ENCODE measurements around the gene RAVER2.
"Not testable (repeated sequence)": the region's sequence is repeated elsewhere in the genome, so short reads cannot be mapped to it uniquely, and the experiment has no call there.

Gene RAVER2

DNA sequence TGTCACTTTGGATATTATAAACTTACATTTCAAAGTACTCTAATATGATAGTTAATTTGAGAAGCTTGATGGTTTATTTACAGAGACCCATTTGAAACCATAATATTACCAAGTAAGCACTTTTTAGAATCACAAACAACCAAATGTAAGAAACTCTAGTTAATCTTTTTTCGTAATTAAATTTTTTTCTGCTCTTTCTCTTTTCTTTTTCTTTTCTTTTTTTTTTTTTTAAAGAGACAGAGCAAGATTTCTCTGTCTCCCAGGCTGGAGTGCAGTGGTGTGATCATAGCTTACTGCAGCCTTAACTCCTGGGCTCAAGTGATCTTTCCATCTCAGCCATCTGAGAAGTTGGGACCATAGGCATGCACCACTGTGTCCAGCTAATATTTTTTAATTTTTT is 5.2 kb downstream of the RAVER2 start:
- no peak for DNase-seq

DNA sequence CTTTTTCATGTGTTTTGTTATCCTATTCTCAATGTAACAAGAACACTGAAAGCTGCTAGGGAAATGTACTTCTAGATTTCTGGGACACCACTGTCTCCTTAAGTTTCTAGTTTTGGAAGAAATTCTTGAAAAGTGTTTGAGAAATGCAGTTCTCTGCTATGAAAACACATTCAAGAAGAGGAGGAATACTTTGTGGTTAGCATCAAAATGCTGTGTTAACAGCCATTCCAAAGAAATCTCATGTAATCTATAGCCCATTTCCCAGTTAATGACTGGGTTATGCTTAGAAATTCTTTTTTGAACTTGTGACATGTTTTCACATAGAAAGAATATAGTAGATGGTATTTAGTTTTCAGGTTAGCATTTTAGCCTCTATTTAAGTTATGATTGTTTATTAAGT is 6.0 kb downstream of the RAVER2 start:
- no peak for DNase-seq

DNA sequence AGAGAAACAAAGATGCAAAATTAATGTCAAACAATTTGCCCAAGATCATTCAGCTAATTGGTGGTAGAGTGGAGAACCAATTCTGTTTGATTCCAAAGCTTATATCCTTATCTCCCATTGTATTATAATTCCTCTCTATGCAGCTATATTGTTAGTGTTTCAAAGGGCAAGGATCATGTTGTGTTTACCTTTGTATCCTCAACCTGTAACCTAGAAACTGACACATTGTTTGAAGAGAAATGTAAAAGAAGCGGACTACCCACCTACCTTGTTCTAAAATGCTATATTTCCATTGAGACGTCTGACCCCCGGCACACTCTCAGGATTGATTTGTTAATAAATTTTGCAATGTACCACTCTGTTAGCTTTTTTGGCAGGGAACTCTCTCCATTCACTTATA is 9.3 kb downstream of the RAVER2 start:
- DNase-seq: no peak

DNA sequence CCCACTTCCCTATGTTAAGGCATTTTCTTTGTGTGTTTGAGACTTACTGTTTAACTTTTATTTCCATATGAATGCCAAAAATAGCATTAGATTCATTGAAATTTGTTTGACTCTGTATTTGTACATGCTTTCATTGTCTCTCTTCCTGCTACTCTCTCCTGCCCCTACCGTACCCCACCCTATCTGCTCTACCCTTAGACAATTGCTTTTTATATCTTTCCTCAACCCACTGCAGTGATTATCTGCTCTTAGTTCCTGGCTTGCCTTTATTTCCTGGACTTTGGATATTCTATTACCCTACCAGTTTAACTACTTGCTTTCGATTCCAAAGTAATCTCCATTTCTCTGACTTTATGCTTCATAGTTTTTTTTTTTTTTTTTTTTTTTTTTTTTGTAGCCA is 10.5 kb downstream of the RAVER2 start:
- DNase-seq: no peak

DNA sequence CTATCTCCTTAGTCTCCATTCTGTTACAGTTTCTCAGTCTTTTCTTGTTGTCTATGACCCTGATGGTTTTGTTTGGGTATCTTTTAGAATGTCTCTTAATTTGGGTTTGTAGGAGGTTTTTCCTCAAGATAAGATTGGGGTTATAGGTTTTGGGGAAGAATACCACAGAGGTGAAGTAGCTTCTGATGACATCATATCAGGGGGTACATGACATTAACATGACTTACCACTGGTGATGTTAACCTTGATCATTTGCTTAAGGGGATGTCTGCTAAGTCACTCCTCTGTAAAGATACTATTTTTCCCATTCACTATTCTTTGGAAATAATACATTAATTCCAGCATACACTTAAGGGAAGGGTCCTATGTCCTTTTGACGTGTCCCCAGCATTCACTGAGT is 11.9 kb downstream of the RAVER2 start:
- no peak for DNase-seq

- DNase-seq: no peak
Measured at GRCh38 chr1:64757213-64757612, 12.3 kb downstream of the RAVER2 start.

DNA sequence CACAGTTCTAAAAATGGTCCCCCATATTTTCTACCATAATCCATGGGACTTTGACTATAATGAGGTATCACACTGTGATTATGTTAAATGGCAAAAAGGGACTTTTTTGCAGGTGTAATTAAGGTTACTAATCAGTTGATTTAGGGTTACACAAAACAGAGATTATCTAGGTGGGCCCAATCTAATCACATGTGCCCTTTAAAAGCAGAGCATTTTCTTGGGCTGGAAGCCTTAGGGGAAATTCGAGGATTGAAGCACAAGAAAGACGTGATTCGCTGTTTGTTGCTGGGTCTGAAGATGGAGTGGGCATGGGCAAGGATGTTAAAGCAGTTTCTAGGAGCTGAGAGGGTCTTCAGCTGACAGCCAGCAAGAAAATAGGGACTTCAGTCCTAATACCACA is 13.4 kb downstream of the RAVER2 start:
- DNase-seq: no peak

GRCh38 chr1:64759968-64760367 is 15.1 kb downstream of the RAVER2 start:
- DNase-seq: no peak

- DNase-seq: no peak
Measured at GRCh38 chr1:64765012-64765411, 20.1 kb downstream of the RAVER2 start.

DNA sequence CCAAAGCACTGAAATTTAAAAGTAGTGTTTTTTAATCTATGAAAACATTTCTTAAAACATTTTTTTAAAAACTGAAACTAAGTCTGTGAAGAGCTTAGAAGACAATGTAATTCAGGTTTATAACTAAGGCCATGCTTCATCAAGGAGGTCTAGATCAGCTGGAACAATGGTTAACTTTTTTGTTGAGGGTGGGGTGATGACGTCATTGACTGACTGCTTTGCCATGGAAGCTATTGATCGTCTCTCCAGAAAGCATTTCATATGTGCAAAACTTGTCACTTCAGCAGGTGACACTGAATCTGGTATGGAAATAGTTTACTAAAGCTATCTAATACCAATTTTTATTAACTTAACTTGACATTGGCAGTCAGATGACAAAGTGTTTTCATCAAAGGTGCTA is 21.0 kb downstream of the RAVER2 start:
- DNase-seq: no peak

DNA sequence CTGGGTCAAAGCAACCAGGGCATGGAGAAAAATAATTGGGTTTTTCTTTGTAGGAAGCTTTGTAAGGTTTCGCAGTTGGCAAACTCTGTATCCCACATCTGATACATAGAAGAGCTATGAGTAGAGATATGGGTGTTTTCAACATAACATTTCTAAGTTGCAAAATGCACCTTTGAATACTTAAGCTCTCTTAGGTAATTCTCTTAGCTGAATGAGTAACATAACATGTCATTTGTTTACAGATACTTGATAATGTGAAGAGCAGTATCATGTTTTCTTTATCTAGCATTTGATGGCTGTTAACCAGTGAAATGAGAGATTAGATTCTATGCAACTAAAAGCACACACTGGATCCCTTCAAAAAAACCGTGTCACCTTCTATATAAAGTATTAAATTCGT is 21.6 kb downstream of the RAVER2 start:
- DNase-seq: no peak

DNA sequence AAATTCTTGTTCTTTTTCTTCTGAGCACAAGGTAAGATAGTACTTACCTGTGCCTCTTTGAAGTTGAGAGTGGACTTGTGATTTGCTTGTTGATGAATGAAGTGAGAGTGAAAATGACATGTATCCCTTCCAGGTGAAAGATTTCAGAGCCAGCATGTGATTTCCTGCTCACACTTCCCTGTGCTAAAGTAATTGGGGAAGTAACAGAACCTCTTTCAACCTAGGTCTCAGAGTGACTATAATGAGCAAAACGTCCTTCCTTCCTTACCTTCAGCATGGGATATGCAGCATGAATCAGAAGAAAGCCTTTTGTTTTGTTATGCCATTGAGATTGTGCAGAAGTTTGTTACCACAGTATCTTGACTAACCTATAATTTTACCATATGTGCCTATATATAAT is 24.6 kb downstream of the RAVER2 start:
- DNase-seq: no peak

DNA sequence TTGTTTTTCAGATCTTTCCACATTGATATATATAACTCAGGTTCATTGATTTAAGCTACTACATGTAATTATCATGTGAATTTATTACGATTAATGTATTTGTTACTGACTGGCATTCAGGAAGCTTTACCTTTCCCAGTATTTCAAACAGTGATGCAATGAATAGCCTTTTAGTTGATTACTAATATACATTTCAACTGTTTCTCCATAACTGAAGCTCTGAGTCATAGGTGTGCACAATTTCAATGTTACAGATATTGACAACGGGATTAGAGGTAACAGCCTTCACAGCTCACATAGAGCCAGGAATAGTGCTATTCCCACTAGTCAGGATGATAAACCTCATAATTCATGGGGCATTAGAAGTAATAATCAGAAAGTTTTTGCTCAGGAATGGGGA is 25.1 kb downstream of the RAVER2 start:
- no peak for DNase-seq

DNA sequence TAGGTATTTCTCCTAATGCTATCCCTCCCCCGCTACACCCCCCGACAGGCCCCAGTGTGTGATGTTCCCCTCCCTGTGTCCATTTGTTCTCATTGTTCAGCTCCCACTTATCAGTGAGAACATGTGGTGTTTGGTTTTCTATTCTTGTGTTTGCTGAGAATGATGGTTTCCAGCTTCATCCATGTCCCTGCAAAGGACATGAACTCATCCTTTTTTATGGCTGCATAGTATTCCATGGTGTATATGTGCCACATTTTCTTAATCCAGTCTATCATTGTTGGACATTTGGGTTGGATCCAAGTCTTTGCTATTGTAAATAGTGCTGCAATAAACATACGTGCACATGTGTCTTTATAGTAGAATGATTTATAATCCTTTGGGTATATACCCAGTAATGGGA is 28.4 kb downstream of the RAVER2 start:
- not testable (repeated sequence) for DNase-seq

DNA sequence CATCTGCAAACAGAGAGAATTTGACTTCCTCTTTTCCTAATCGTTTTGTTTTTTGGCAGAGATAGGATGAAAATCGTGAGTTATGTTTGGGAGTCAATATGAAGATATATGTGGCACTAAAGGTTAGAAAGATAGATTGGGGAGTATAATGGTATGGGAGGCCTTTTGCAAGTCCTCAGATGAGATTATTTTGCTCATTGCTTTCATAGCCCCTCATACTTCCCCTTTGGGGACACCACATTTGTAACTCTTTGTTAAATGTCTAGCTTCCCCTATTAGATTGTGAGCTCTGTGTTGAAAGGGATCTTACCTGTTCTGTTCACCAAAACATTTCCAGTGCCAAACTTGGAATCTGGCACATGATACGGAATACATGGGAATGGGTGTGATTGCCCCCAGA is 30.2 kb downstream of the RAVER2 start:
- DNase-seq: no peak

- DNase-seq: not testable (repeated sequence)
Measured at GRCh38 chr1:64782044-64782443, 37.2 kb downstream of the RAVER2 start.

DNA sequence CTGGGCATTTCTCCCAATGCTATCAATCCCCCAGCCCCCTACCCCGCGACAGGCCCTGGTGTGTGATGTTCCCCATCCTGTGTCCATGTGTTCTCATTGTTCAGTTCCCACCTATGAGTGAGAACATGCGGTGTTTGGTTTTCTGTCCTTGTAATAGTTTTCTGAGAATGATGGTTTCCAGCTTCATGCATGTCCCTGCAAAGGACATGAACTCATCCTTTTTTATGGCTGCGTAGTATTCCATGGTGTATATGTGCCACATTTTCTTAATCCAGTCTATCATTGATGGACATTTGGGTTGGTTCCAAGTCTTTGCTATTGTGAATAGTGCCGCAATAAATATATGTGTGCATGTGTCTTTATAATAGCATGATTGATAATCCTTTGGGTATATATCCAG is 38.0 kb downstream of the RAVER2 start:
- DNase-seq: not testable (repeated sequence)

- DNase-seq: no peak
Measured at GRCh38 chr1:64790832-64791487, 46.1 kb downstream of the RAVER2 start.

- no peak for DNase-seq
Measured at GRCh38 chr1:64798872-64799271, 54.0 kb downstream of the RAVER2 start.

GRCh38 chr1:64801851-64802523 is 57.1 kb downstream of the RAVER2 start:
- DNase-seq: no peak

DNA sequence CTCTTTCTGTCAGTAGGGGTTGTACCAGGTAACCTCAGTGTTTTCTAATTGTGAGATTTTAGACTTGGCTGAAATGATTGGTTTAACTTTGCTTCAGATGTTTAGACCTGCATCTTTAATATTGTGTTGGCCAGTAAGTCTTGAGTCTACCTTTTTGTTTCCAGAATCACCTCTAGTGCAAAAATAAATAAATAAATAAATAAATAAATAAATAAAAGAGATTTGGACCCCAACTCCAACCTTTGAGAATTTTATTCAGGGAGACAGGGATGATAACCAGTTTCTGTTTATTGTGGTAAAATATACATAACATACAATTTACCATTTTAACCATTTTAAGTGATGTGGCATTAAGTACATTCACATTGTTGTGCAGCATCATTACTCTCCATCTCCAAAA is 64.4 kb downstream of the RAVER2 start:
- no peak for DNase-seq

- DNase-seq: no peak
Measured at GRCh38 chr1:64810001-64810400, 65.1 kb downstream of the RAVER2 start.

- DNase-seq: no peak
Measured at GRCh38 chr1:64811131-64811530, 66.3 kb downstream of the RAVER2 start.

DNA sequence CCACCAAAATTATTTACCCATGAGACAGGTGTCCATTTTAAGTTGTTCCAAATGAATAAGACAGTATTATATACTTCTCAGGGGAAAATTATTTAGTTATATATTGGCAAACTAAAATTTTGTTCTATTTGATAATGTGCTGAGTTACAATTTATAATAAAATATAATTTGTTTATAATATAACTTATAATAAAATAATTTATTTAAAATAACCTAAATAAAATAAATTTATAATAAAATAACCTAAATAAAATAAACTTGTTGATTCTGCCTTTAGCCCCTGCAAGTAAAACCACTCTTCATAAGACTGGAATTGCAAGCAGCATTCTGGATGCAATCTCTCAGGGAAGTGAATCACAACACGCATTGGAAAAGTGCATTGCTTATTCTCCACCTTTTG is 69.6 kb downstream of the RAVER2 start:
- DNase-seq: no peak

DNA sequence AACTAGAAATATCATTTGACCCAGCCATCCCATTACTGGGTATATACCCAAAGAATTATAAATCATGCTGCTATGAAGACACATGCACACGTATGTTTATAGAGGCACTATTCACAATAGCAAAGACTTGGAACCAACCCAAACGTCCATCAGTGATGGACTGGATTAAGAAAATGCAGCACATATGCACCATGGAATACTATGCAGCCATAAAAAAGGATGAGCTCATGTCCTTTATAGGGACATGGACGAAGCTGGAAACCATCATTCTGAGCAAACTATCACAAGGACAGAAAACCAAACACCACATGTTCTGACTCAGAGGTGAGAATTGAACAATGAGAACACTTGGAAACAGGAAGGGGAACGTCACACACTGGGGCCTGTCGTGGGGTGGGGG is 72.5 kb downstream of the RAVER2 start:
- not testable (repeated sequence) for DNase-seq
